GM18909 (cell line): Measurements from ENCODE around the gene ALG6.
"Not testable (repeated sequence)": the region's sequence is repeated elsewhere in the genome, so short reads cannot be mapped to it uniquely, and the experiment has no call there.

Experiments
- ATAC-seq: cut with Tn5 transposase; IDR thresholded peaks from one replicate; pipeline ENCODE4 v1.9.1; 2021; ENCODE audit warnings: mild to moderate bottlenecking; ENCODE audit not compliant: unreplicated experiment, poor library complexity

ALG6 gene

DNA sequence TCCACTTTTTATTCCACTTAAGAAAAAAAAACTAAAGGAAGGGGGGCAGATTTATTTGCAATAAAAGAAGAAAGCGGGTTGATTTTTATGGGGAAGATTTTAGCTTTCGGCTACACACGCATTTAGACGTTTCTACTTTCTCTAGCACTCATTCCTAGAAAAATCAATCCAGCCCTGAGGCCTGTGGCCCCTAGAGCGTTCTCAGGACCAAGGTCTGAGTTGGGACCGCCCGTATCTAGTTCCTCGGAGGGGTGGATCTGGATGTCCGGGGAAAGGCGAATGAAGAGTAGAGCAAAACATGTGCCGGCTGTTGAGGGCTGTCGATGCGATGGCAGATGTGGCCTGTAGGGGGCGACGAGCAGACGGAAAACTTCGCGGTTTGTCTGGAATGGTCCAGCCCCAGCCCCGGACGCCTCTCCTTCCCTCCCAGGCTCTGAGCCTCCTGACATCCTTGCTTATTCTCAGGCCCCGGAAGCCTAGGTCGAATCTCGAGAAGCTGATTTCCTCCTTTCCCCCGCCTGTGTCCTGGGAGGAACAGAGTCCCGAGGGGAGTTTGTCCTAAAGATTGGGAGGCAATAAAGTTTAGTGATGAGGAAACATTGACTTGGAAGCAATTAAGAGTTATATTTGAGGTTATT, 39.9 kb upstream of the ALG6 start:
- peak; percentile 58 for ATAC-seq

DNA sequence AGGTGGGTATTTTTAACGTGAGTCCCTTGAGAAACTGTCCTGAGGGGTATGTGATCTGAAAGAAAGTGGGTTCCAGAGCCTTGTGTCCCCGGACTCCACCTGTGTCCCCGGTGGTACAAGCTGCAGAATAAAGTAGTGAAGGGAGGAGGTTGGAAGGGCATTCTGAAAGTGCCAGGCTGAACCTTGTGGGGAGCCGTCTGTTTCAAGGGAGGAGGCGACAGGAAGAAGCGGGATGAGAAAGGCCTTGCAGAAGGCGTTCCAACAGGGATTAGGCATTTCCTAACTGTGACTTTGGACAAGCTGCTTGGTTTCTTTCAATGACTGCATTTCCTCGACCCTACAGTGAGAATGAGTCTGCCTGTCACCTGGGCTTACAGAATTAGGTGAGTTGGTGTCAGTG, 39.3 kb upstream of the ALG6 start:
- no peak for ATAC-seq

DNA sequence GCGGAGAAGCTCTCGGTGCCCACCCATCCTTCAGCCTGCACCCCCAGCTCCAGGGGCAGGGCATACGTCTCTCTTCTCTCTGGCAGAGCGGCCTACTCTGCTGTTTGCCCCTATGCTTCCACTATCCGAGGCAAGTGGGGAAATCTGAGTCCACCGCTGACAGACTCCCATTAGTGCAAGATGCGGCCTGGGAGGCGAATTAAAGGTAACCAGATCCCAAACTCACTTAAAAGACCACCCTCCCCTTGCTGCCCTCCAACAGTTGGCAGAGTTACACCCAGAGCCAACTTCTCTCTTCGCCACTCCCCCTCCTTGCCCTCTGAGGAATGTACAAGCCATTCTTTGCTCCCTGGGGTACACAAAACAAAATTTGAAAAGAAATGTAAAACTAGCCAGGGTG, 38.6 kb upstream of the ALG6 start:
- ATAC-seq = no peak

DNA sequence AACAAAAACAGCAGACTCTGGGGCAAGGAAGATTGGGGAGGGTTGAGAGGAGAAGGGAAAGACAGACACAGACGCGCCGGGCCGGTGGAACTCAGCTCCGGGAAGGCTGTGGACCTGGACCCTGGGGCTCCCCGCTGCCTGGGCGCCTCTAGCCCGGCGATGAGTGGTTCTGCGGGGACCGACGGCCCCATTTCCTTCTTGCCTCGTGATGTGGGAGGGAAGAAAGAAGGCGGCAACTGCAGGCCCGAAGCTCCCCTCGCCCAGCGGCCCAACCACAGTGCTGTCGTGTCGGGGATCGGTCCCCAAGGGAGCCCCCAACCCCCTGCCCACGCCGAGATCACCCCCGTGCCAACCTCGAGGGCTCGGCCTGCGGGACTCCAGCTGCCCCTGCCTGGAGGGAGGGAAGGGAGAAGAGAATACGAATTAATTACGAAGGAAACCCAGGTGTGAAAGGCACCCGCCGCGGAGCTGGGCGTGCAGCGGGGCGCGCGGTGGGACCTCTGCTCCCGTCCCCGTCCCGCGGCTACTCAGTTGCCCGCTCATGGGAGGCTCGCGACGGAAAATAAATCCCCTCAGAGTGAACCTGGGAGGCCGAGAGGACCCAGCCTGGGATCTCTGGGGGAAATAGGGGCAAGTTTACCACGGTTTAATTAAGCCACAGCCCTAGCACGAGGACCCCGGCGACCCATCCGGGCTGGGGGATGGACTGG, 37.7 kb upstream of the ALG6 start:
- no peak for ATAC-seq

DNA sequence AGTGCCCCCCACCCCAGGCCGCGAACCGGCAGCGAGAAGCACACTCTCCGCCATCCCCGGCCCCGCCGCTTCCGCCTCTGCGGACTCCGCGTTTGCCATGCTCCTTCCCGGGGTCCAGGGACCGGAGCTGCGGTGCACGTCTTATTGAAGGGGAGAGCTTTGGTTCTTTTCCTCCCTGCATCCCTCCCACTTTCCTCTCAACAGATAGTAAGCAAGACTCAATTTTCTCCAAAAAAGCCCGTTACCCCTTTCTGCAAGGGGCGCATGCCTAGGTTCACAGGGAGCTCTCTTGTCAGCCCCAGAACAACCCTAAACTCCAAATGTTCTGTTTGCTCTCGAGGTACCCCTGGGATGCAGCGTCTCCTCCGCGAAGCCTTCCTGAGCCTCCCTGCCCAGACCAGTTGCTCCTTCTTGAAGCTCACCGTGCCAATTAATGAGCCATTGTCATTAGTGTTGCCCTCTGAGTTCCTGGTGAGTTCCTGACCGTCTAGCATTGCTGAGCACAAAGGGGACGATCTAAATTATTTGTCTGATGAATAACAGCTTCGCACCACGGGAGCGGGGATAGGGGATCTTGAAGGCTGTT, 37.0 kb upstream of the ALG6 start:
- ATAC-seq = no peak

DNA sequence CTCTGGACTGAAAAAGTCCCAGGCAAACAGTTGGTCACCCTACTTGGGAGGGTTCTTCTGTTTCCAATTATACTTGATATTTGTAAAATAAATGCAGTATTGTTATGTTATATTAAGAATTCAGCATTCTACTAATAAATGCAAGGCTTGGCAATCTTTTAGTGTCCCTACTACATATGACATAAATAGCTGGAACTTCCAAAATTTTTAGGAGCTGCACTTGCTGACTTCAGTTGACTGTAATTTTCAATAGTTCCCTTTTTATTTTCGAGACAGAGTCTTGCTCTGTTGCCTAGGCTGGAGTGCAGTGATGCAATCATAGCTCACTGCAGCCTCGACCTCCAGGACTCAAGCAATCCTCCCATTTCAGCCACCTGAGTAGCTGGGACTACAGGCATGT, 25.0 kb upstream of the ALG6 start:
- ATAC-seq = no peak

DNA sequence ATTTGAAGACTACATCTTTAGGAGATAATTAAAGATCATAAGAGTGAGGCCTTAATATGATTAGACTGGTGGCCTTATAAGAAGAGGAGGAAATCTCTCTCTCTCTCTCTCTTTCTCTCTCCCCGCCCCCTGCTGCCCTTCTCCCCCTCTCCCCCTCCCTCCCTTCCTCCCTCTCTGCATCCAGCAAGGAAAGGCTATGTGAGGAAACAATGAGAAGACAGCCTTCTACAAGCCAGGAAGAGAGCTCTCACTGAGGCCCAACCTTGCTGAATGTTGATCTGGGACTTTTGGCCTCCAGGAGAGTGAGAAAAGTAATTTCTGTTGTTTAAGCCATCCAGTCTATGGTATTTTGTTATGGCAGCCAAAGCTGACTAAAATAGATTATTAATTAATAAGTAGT, 23.5 kb upstream of the ALG6 start:
- no peak for ATAC-seq

DNA sequence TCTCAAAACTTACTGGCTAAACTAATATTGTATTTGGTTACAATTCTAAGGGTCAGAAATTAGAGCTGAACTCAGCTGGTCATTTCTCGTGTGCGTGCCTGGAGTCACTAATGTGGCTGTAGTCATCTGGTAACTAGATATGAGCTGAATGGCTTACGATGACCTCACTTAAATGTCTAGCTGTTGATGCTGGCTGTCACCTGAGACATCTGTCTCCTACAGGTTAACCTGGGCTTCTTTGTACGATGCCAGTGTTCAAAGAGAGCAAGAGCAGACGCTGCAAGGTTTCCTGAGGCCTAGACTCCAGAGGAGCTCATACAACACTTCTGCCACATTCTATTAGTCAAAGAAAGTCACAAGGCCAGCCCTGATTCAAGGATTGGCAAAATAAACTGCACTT, 17.1 kb upstream of the ALG6 start:
- no peak for ATAC-seq

DNA sequence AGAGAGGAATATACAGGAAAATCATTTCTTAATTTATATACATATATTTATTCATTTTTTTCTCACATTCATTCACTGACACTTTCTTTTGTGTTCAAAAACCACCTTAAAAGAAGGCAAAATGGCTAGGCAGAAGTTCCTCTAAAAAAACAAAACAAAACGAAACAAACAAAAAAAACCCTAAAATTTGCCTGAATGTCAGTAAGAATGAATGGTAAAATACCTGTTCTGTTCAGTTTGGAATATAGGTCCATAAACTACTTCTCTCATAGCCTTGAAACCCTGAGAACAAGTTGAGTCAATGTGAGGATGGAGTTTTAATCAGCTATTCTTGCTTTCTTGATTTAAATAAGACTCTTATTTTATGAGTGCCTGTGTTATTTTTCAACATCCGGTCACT, 14.7 kb upstream of the ALG6 start:
- no peak for ATAC-seq

DNA sequence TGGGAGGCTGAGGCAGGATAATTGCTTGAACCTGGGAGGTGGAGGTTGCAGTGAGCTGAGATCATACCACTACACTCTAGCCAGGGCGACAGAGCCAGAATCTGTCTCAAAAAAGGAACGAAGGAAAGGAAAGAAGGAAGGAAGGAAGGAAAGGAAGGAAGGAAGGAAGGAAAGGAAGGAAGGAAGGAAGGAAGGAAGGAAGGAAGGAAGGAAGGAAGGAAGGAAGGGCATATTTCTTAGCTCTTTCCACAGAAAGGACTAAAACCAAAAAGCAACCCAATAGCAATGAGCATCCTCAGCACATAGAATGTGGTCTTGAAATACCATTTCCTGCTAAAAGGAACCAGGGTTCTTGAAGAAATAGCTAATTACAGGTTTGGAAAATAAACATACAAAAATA, 11.2 kb upstream of the ALG6 start:
- ATAC-seq = not testable (repeated sequence)

DNA sequence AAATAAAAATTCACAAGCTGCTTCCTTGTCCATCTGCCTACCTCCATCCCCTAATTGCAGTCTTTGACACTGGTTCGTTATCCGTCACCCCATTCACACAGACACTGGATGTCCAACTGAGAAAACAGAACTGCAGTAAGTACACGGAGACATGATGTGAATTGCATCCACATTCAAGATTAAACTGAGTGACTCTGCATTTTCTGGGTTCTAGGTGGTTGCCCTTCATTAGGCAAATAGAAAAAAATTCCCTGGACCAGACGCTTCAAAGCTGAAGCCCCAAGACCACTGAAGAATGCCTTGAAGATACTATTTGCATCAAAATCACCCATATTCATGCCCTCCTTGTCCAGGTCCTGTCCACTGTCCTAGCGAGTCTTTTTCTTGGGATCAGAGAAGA, 7.9 kb upstream of the ALG6 start:
- ATAC-seq = no peak

DNA sequence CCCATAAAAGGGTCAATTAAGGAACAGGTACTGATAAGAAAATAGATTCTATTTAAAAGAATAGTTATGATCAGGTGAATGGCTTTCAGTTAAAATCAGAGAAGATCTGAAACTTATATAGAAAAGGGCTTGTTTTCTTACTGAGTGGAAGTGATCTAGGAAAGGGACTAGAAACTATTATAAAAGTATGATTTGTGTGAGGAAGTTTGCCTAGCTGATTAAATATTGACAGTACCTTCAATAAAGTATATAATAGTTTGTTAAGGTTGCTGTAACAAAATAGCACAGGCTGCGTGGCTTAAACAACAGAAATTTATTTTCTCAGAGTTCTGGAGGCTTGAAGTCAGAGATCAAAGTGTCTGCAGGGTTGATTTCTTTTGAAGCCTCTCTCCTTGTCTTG, 5.4 kb upstream of the ALG6 start:
- no peak for ATAC-seq

DNA sequence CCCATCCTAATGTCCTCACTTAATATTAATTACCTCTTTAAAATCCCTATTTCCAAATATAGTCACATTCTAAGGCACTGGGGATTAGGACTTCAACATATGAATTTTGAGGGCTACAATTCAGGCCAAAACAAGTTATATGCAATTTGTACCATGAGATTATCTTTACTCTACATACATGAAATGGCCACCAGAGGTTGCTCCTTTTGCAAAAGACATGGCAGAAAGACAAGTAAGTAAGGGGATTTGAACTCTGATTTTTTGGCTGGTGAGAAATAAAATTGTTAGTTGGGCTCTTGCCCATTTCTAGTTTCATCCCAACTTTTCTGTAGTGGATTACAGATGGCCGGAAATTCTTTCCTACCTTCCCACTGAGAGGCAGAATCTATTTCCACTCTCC, 4.8 kb upstream of the ALG6 start:
- ATAC-seq = no peak

DNA sequence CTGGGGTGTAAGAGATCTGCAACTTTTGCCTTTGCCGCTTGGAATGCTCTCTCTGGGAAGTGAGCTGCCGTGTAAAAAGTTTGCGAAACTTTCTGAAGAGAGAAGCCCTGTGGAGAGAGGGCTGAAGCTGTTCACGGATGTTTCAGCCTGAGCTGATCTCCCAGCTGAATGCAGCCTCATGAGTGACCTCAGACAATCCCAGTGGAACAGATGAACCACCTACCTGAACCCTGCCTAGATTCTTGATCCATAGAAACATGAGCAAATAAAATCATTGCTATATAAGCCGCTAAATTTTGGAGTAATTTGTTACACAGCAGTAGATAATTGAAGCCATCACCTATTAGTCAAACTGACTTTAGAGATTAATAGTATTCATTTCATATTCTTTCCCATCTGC, 4.4 kb upstream of the ALG6 start:
- no peak for ATAC-seq

DNA sequence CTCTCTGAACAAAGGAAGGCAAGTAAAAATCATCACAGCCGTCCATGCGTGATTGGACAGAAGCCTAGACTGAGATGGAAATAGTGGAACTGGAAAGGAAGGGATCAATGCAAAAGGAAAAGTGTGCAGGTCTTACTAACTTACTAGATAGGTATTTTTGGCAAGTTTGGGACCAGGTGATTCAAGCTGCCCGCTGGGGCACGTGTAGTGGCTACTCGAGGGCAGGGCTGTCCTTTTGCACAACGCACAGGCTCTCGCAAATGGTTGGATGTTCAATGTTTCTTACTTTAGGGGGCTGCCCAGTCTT, 566 bp upstream of the ALG6 start:
- no peak for ATAC-seq

DNA sequence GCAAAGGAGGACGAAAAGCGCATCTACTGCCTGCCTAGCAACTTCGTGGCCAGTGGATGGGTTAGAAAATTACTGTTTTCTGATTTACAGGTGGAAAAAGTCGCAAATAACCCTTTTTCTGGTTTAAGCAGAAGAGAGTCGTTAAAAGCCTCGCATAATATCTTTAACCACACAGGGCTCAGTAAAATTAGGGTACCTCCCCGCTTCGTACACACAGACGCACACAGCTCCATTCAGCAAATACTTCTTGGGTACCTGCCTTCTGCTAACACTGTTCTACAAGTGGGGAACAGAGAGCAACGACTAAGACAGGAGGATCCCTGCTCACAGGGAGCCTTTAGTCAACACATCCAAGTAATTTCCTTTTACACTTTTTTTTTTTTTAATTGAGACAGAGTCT, 704 bp downstream of the ALG6 start:
- peak; percentile 16 for ATAC-seq

DNA sequence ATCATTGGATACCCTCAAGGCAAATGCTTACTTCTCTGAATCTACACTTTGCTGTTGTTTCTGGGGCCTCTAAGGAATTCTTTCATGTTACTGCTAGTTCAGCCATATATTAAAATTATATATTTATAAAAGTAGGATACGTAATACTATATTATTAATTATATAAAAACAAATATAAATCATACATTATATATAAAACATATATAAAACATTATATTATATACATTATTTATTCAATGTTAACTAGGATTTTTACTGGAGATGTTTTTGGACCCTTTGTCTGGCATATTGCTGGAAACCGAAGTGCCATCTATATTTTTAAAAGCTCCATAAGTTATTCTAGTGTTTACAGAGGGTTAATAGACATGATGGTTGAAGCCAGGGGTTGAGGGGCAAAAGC, 12.2 kb downstream of the ALG6 start:
- no peak for ATAC-seq

DNA sequence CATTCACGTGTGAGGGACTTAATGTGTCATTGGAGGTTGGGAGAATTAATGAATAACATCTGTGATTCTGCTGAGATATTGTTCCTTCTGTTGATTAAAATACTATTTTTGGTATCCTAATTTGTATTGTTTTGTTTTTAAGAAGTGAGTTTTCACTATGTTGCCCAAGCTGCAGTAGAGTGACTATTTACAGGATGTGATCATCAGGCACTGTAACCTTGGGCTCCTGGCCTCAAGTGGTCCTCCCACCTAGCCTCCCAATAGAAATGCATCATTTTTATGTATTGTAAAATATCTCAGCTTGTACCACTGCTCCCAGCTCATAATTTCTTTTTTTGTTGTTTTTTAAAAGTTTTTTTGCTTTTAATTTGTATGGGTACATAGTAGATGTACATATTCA, 14.3 kb downstream of the ALG6 start:
- no peak for ATAC-seq

DNA sequence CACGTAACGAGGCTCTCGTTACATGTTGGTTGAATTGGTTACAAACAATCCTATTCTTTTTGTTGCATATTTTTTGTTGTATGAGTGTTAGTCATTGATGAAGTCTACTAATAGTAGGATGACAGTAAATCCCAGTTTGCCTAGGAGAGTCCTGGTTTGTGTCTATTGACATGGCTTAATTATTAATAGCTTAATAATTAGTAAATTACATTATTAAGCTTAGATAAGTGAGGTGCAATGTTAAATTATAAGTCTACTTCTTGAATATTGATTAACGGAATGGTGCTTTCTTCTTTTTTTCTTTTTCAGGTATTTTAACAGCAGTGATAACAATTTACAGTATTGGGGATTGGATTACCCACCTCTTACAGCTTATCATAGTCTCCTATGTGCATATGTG, 34.5 kb downstream of the ALG6 start:
- ATAC-seq = no peak

DNA sequence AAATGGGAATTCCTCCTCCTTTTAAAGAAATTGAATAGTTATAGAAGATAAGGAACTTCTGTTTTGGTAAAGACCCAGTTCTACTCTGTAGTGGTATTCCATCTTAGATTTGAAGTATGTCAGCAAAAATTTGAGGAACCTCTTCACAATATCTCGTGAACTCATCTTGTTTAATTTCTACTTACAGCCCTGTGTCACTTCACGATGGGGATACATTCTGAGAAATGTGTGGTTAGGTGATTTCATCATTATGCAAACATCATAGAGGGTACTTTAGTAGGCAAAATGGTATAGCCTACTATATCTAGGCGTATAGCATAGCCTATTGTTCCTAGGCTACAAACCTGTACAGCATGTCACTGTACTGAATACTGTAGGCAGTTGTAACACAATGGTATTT, 36.0 kb downstream of the ALG6 start:
- no peak for ATAC-seq

DNA sequence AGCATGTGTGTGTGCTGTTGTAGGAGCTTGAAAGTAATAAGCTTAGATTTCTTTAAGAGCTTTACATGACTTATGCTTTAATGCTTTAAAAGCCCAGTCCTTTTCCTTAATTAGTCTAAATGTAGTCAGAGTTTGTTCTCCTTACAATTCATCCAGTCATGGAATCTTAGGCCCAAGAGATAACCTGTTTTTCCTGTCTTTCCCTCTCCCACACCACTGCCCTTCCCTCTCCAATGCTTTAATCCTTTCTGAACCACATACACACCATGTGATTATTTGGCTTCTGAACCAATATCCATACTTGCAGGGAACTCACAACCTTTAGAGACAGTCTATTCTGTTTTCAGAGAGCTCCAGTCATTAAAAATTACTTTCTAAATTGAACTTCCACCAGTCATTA, 37.6 kb downstream of the ALG6 start:
- ATAC-seq = no peak

DNA sequence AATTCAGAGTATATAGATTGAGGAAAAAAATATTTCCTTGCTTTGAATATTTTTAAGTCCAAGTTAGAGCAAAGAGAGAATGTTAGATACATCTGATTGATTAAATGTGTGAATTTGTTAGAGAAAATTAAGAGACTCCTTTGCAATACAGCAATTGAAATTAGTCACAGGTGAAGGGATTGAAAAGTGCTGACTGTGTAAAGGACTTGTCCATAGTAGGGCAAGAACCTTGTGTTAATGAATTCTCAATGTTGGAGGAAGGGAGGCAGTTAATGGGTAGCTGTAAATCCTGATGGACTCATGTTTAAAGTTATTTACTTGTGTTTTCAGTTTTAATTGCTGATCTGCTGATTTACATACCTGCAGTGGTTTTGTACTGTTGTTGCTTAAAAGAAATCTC, 38.6 kb downstream of the ALG6 start:
- no peak for ATAC-seq
